SJCRH30 (cell line): Measurements from ENCODE around the gene PLA2G4B. TPM values are rescaled to one million over a fixed set of nuclear protein-coding genes. Genes with fewer than 3 reads are reported as not detected.

Experiments
- DNase-seq, 2 experiments: peaks; one replicate each; pipeline ENCODE4 v3.0.0-alpha.2; 2015 to 2020
- H3K27ac ChIP-seq: fragments of 250-450 bp; sonication (Bioruptor Pico); 2 replicates; pipeline ENCODE4 v1.5.1; 2020; ENCODE audit warnings: mild to moderate bottlenecking, moderate library complexity
- H3K27me3 ChIP-seq: fragments of 250-450 bp; sonication (Bioruptor Pico); 2 replicates; pipeline ENCODE4 v1.5.1; 2020; ENCODE audit warnings: mild to moderate bottlenecking, moderate library complexity
- H3K36me3 ChIP-seq: fragments of 250-450 bp; sonication (Bioruptor Pico); 2 replicates; pipeline ENCODE4 v1.5.1; 2020; ENCODE audit warnings: mild to moderate bottlenecking, moderate library complexity
- H3K4me1 ChIP-seq: fragments of 250-450 bp; sonication (Bioruptor Pico); 2 replicates; pipeline ENCODE4 v1.5.1; 2020; ENCODE audit warnings: mild to moderate bottlenecking, moderate library complexity
- H3K4me3 ChIP-seq: fragments of 250-450 bp; sonication (Bioruptor Pico); 2 replicates; pipeline ENCODE4 v1.5.1; 2020; ENCODE audit warnings: mild to moderate bottlenecking, moderate library complexity
- H3K9me3 ChIP-seq: fragments of 250-450 bp; sonication (Bioruptor Pico); replicated peaks from 2 replicates; pipeline ENCODE4 v1.5.1; 2020; ENCODE audit warnings: mild to moderate bottlenecking, moderate library complexity
- total RNA-seq: library from RNA; depleted of rRNA; stranded (reverse); fragments of >200 nt; shearing (Covaris generic); gene quantifications from 2 replicates; pipeline ENCODE4 v1.2.3, GENCODE V29; 2014

The PLA2G4B gene
- total RNA-seq, 1 experiment from 2014 or later, result 7.2 TPM

- no peak overlapping the region for H3K27ac ChIP-seq
- peaks cover 12% of the 10 kb centered on the region for H3K36me3 ChIP-seq
- H3K27me3 ChIP-seq, result no peaks in the 10 kb centered on the region
- H3K4me1 ChIP-seq, result no peaks in the 10 kb centered on the region
- no peak overlapping the region for H3K4me3 ChIP-seq
- no peaks in the 10 kb centered on the region for H3K9me3 ChIP-seq
- no peak for DNase-seq
These were observed 21.9 kb upstream of the PLA2G4B start for GRCh38 chr15:41816788-41817187.

GRCh38 chr15:41817327-41817726 is 21.3 kb upstream of the PLA2G4B start:
- H3K27me3 ChIP-seq, result no peaks in the 10 kb centered on the region
- DNase-seq, result no peak
- H3K4me3 ChIP-seq, result no peak overlapping the region
- H3K4me1 ChIP-seq, result no peaks in the 10 kb centered on the region
- H3K36me3 ChIP-seq, result peaks cover 12% of the 10 kb centered on the region
- H3K9me3 ChIP-seq, result no peaks in the 10 kb centered on the region
- no peak overlapping the region for H3K27ac ChIP-seq

DNA sequence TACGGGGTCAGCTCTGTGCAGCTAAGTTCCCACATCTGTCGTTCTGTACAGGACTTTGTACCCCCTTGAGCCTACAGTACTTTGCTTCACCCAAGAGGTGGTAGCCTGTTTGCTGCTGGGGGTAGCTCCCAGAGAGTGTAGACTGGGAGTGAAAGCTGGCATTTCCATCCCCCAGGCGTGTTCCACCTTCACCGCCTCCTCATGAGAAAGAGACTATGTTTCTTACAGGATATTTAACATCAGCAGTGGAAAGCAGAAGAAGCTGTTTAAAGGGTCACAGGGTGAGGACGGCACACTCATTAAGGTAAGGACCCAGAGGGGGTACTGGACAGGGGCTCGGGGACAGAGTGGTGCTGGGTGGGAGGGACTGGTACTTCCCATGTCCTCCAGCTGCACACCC is 20.9 kb upstream of the PLA2G4B start:
- no peak for DNase-seq
- Histone ChIP-seq H3K4me1 (no peaks in the 10 kb centered on the region), H3K27me3 (no peaks in the 10 kb centered on the region), H3K36me3 (peaks cover 12% of the 10 kb centered on the region), H3K27ac (no peak overlapping the region), H3K4me3 (no peak overlapping the region), H3K9me3 (no peaks in the 10 kb centered on the region)

DNA sequence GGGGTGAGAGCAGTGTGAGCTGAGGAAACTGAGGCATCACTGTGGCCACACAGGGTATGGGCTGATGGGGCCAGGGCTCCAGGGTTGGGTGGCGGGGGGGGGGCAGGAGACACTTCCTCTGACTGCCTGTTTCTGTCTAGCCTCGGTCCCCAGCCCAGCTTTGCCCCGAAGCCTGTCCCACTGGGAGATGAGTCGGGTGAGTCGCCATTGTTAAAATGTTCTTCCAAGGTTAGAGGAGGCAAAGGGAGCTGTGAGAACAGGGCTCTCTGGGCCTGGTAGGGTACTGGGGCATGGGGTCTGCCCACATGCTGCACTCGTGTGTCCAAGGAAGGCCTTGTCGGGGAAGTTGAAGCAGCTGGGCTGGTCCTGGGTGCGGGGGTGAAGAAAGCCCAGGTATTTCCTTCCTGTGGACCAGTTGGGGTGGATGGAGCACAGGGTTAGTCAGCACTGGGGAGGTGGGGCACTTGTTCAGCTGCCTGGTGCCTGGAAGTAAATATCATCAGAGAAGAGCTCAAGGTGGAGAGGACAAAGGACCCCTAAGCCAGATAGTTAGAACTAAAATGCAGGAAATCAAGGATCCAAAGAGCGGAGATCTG is 19.1 kb upstream of the PLA2G4B start:
- no peaks in the 10 kb centered on the region for H3K27me3 ChIP-seq
- peaks cover 12% of the 10 kb centered on the region for H3K36me3 ChIP-seq
- no peak overlapping the region for H3K4me3 ChIP-seq
- no peak overlapping the region for H3K27ac ChIP-seq
- no peak for DNase-seq
- no peaks in the 10 kb centered on the region for H3K9me3 ChIP-seq
- no peaks in the 10 kb centered on the region for H3K4me1 ChIP-seq

GRCh38 chr15:41820791-41821423 is 17.7 kb upstream of the PLA2G4B start:
- Histone ChIP-seq H3K9me3 (no peaks in the 10 kb centered on the region), H3K4me1 (no peaks in the 10 kb centered on the region), H3K4me3 (no peak overlapping the region), H3K27ac (no peak overlapping the region), H3K36me3 (peaks cover 10% of the 10 kb centered on the region), H3K27me3 (no peaks in the 10 kb centered on the region)
- DNase-seq, result no peak

DNA sequence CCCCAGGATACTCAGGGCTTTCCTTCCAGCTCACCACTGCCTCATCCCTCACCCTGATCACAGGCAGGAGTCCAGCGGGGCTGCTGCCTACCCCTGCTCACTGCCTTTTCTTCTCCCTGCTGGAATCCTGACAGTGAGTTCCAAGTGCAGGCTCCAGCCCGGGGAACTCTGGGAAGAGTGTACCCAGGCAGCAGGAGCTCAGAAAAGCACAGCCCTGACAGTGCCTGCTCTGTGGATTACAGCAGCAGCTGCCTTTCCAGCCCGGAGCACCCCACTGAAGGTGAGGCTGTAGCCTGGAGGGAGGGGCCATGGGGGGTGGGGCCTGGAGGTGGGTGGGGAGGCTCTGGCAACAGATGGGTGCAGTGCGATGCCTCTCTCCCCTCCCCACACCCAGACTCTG is 16.8 kb upstream of the PLA2G4B start:
- DNase-seq, result peak; percentile 20 to 36
- no peaks in the 10 kb centered on the region for H3K27me3 ChIP-seq
- no peaks in the 10 kb centered on the region for H3K9me3 ChIP-seq
- peaks cover 8% of the 10 kb centered on the region for H3K36me3 ChIP-seq
- H3K4me3 ChIP-seq, result no peak overlapping the region
- no peaks in the 10 kb centered on the region for H3K4me1 ChIP-seq
- H3K27ac ChIP-seq, result no peak overlapping the region

GRCh38 chr15:41822471-41822870 is 16.2 kb upstream of the PLA2G4B start:
- no peaks in the 10 kb centered on the region for H3K9me3 ChIP-seq
- no peak for DNase-seq
- H3K27ac ChIP-seq, result no peak overlapping the region
- no peaks in the 10 kb centered on the region for H3K27me3 ChIP-seq
- peaks cover 8% of the 10 kb centered on the region for H3K36me3 ChIP-seq
- no peaks in the 10 kb centered on the region for H3K4me1 ChIP-seq
- H3K4me3 ChIP-seq, result no peak overlapping the region

DNA sequence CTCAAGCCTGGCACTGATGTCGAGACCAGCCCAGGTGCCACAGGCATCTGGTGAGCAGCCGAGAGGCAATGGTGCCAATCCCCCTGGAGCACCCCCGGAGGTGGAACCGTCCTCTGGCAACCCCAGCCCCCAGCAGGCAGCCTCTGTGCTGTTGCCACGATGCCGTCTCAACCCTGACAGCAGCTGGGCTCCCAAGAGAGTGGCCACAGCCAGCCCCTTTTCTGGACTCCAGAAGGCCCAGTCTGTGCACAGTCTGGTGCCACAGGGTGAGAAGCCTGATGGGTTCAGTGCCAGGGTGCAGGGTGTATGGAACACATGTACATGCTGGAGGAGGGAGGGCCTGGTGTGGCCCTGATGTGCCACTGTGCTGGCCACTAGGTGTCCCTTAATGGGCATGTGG is 15.7 kb upstream of the PLA2G4B start:
- no peaks in the 10 kb centered on the region for H3K27me3 ChIP-seq
- no peaks in the 10 kb centered on the region for H3K4me1 ChIP-seq
- no peaks in the 10 kb centered on the region for H3K9me3 ChIP-seq
- no peak for DNase-seq
- H3K36me3 ChIP-seq, result peaks cover 8% of the 10 kb centered on the region
- H3K27ac ChIP-seq, result no peak overlapping the region
- no peak overlapping the region for H3K4me3 ChIP-seq

DNA sequence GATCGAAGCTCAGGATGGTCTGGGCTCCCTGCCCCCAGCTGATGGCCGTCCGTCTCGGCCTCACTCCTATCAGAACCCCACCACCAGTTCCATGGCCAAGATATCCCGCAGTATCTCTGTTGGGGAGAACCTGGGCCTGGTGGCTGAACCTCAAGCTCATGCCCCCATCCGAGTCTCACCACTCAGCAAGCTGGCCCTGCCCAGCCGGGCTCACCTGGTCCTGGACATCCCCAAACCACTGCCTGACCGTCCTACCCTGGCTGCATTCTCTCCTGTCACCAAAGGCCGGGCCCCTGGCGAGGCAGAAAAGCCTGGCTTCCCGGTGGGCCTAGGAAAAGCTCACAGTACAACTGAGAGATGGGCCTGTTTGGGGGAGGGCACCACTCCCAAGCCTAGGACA is 15.1 kb upstream of the PLA2G4B start:
- H3K36me3 ChIP-seq, result peaks cover 4% of the 10 kb centered on the region

GRCh38 chr15:41824062-41824745 is 14.4 kb upstream of the PLA2G4B start:
- no peaks in the 10 kb centered on the region; the same call in 1 of the 2 replicates for H3K4me1 ChIP-seq
- H3K36me3 ChIP-seq, result no peaks in the 10 kb centered on the region
- H3K9me3 ChIP-seq, result no peaks in the 10 kb centered on the region

More for the DNA sequence above, 15.1 kb upstream of the PLA2G4B start:
- no peaks in the 10 kb centered on the region for H3K27me3 ChIP-seq
- H3K4me1 ChIP-seq, result no peaks in the 10 kb centered on the region
- no peak overlapping the region for H3K4me3 ChIP-seq
- no peak overlapping the region for H3K27ac ChIP-seq
- no peak for DNase-seq
- H3K9me3 ChIP-seq, result no peaks in the 10 kb centered on the region

DNA sequence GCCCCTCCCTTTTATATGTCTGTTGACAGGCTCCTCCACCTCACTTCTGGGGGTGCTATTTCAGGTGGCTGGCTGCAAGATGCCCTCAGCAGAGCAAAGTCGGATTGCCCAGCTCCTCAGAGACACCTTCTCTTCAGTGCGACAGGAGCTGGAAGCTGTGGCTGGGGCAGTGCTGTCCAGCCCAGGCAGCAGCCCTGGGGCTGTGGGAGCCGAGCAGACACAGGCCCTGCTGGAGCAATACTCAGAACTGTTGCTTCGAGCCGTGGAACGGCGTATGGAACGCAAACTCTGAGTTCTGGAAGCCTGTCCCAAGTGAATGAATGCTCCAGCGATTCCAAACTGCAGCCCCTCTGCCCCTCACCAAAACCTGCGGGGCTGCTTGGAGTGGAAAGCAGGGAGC is 13.5 kb upstream of the PLA2G4B start:
- Histone ChIP-seq H3K36me3 (no peaks in the 10 kb centered on the region; the same call in 1 of the 2 replicates), H3K27ac (no peak overlapping the region), H3K4me1 (no peaks in the 10 kb centered on the region; the same call in 1 of the 2 replicates), H3K4me3 (no peak overlapping the region), H3K9me3 (no peaks in the 10 kb centered on the region), H3K27me3 (no peaks in the 10 kb centered on the region)
- no peak for DNase-seq

More at GRCh38 chr15:41824062-41824745, 14.4 kb upstream of the PLA2G4B start:
- H3K4me3 ChIP-seq, result no peak overlapping the region
- H3K27ac ChIP-seq, result no peak overlapping the region
- no peak for DNase-seq
- no peaks in the 10 kb centered on the region for H3K27me3 ChIP-seq

- H3K4me3 ChIP-seq, result no peak overlapping the region
- H3K27me3 ChIP-seq, result no peaks in the 10 kb centered on the region
- H3K9me3 ChIP-seq, result no peaks in the 10 kb centered on the region
- no peak overlapping the region for H3K27ac ChIP-seq
- H3K4me1 ChIP-seq, result no peaks in the 10 kb centered on the region; the same call in 1 of the 2 replicates
- H3K36me3 ChIP-seq, result no peaks in the 10 kb centered on the region; the same call in 1 of the 2 replicates
- no peak for DNase-seq
These were observed 12.8 kb upstream of the PLA2G4B start for GRCh38 chr15:41825572-41826535.

- Histone ChIP-seq H3K36me3 (no peaks in the 10 kb centered on the region; the same call in none of the 2 replicates), H3K27ac (no peak overlapping the region), H3K27me3 (no peaks in the 10 kb centered on the region), H3K4me3 (peak overlapping the region; percentile 97), H3K9me3 (no peaks in the 10 kb centered on the region), H3K4me1 (no peaks in the 10 kb centered on the region; the same call in 1 of the 2 replicates)
- DNase-seq, result no peak
These were observed 11.3 kb upstream of the PLA2G4B start for GRCh38 chr15:41827290-41827879.
